ENCODE results near the gene PRKG1. TPM values are rescaled to one million over a fixed set of nuclear protein-coding genes. Genes with fewer than 3 reads are reported as not detected.

Gene PRKG1
- total RNA-seq, 6 experiments from 2014 or later, result 1.1 to 2.0 (median 1.3) TPM

- WGBS (ENCODE audit: insufficient coverage, low coverage, low lambda C conversion rate, missing lambda C conversion rate), result 80% methylated on average over 1 of the region's 1 CpG
- Histone ChIP-seq H3K36me3 (no peaks in the 10 kb centered on the region), H3K4me1 (no peaks in the 10 kb centered on the region), H3K9me3 (no peaks in the 10 kb centered on the region), H3K4me3 (no peak overlapping the region), H3K27me3 (no peaks in the 10 kb centered on the region), H3K27ac (no peak overlapping the region)
- DNase-seq (no peak), ATAC-seq (no peak)
- intact Hi-C loops (cut with DNase I), result no loop called here
- TF ChIP-seq CTCF (IDR thresholded peaks at IDR 0.05), result no peak
- no peak for TF ChIP-seq POLR2A (IDR thresholded peaks at IDR 0.05)
These were observed 347.6 kb downstream of the PRKG1 start for GRCh38 chr10:51421853-51422252.

GRCh38 chr10:51422311-51423120 lies 348.2 kb downstream of the PRKG1 start:
- DNase-seq, result peak in 1 of 3 donors; percentile 48
- Histone ChIP-seq H3K27me3 (no peaks in the 10 kb centered on the region), H3K36me3 (no peaks in the 10 kb centered on the region), H3K9me3 (no peaks in the 10 kb centered on the region), H3K4me3 (no peak overlapping the region), H3K4me1 (no peaks in the 10 kb centered on the region), H3K27ac (no peak overlapping the region)
- intact Hi-C loops (cut with DNase I), result no loop called here
- TF ChIP-seq CTCF (IDR thresholded peaks at IDR 0.05) (peak; percentile 43 to 78 (median 64)), POLR2A (IDR thresholded peaks at IDR 0.05) (no peak)
- ATAC-seq, result peak; percentile 83 to 90 (median 86)
- WGBS (ENCODE audit: insufficient coverage, low coverage, low lambda C conversion rate, missing lambda C conversion rate), result 42% methylated on average over 5 of the region's 6 CpGs

GRCh38 chr10:51423121-51423452 lies 348.8 kb downstream of the PRKG1 start:
- 47% methylated on average over 4 of the region's 4 CpGs for WGBS (ENCODE audit: insufficient coverage, low coverage, low lambda C conversion rate, missing lambda C conversion rate)
- H3K27ac ChIP-seq, result no peak overlapping the region
- H3K36me3 ChIP-seq, result no peaks in the 10 kb centered on the region
- TF ChIP-seq CTCF (IDR thresholded peaks at IDR 0.05) (no peak), POLR2A (IDR thresholded peaks at IDR 0.05) (no peak)
- no peaks in the 10 kb centered on the region for H3K4me1 ChIP-seq
- H3K4me3 ChIP-seq, result no peak overlapping the region
- intact Hi-C loops (cut with DNase I), result no loop called here
- H3K27me3 ChIP-seq, result no peaks in the 10 kb centered on the region
- DNase-seq, result no peak
- no peaks in the 10 kb centered on the region for H3K9me3 ChIP-seq
- no peak for ATAC-seq

- no peaks in the 10 kb centered on the region for H3K27me3 ChIP-seq
- no peaks in the 10 kb centered on the region for H3K36me3 ChIP-seq
- DNase-seq (no peak), ATAC-seq (no peak)
- no peaks in the 10 kb centered on the region for H3K9me3 ChIP-seq
- no peak overlapping the region for H3K4me3 ChIP-seq
- H3K27ac ChIP-seq, result no peak overlapping the region
- intact Hi-C loops (cut with DNase I), result no loop called here
- H3K4me1 ChIP-seq, result no peaks in the 10 kb centered on the region
- TF ChIP-seq CTCF (IDR thresholded peaks at IDR 0.05), result no peak
- no peak for TF ChIP-seq POLR2A (IDR thresholded peaks at IDR 0.05)
- 39% methylated on average over 3 of the region's 3 CpGs for WGBS (ENCODE audit: insufficient coverage, low coverage, low lambda C conversion rate, missing lambda C conversion rate)
These were observed 351.1 kb downstream of the PRKG1 start for GRCh38 chr10:51425431-51425830.
